HG03571 (cell line): Measurements from ENCODE around the gene SAPCD2.
A peak's percentile ranks its signal among the peaks of the same experiment; 100 is the strongest.

Source experiments
- ATAC-seq: cut with Tn5 transposase; IDR thresholded peaks from one replicate; pipeline ENCODE4 v1.9.1; 2021; ENCODE audit not compliant: unreplicated experiment

SAPCD2 gene

DNA sequence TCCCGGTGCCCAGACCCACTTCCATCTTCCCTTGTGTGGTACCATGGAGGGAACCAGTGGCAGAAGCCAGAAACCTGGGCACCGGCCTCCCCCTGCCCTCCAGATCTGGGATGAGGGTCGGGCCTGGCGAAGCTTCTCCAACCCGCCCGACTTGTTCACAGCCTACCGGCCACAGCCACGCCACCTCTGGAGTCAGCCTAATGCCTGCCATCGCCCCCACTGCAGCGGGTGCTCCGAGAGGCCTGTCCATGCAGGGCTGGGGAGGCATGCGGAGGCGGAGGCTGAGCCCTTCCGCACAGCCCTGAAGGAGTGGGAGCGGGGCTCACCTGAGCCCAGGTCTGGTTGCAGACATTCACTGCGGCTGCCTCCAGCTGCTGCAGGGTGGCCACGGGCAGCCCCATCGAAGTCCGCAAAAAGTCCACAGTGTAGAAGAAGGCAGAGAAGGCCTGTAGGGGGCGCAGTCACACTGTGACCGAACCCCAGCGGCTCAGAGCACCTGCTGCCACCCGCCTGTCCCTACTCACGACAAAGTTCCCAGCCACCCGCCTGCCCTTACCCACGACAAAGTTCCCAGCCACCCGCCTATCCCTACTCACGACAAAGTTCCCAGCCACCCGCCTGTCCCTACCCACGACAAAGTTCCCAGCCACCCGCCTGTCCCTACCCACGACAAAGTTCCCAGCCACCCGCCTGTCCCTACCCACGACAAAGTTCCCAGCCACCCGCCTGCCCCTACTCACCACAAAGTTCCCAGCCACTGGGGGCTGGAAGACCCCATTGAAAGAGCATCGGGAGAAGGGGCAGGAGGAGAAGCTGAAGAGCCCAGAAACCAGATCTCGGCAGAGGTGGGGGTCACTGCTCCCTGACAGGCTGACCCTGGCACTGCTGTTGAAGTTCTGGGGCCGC lies 20.6 kb downstream of the SAPCD2 start:
- no peak for ATAC-seq

DNA sequence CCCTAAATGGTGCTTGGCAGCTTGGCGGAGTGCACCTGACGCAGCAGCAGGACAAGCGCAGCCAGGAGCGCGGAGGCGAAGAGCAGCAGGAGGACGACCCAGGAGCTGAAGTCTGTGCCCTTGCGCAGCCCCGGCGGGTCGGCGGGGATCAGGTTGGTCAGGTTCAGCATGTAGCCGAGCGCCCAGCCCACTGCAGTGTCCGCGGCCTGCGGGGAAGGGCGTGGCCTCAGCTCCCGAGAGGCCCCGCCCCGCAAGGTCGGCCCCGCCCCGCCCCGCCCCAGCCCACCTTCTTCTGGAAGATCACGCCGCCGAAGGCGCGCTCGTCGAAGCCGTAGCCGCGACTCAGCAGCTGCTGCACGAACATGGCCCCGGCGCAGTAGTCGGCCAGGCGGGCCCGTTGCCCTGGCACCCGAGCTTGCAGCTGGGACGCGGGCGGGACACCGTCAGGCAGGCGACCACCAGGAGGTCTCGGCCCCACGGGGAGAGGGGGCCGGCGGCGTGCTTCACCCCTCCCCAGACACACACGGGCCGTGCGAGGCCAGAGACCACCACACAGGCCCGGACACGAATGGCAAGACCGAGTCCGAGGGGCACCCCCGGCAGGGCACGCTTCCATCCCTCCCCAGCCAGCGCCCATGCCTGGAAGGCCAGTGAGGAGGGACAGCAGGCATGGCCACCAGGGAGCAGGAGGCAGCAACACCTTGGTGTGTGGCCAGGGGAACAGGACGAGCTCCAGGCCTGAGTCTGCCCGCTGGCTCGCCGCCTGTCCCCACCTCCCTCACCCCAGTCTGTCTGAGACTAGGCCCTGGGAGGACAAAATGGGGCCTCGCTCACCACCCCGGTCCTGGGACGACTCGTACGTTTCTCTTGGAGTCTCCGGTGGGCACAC lies 21.5 kb downstream of the SAPCD2 start:
- ATAC-seq, result no peak

DNA sequence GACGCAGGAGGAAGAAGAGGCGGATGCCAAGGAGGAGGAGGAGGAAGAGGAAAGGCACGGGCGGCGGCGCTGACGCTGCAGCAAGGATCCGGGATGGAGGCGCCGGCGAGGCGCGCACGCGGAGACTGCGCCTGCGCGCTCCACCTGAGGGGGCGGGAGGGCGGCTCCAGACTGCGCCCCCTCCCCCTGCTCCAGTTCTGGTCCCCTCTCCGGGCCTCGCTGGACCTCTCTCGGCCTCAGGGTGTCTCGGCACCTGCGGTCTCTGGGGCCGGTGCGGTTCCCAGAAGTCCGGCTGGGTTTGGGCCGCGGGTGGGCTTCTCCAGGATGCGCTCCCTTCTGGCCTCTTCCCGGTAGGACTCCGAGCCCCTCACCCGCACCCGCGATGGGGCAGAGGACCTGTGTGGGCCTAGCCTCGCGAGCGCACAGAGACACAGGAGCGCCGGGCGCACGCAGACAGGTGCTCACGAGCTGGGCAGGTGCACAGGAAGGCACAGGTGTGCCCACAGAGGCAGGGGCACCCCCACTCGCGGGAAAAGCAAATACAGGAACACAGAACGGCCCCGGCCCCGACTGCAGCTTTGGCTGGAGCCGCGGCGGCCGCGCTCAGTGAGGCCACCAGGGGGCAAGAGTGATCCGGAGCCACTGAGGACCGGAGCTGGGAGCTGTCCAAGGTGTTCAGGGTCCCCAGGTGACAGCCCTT lies 24.1 kb downstream of the SAPCD2 start, which contains the start of gene NPDC1:
NPDC1 (minus strand) TSS at position 90 of the 700 bp plus-strand sequence. CDS start 188 bp downstream, outside the sequence.
- ATAC-seq, result no peak

- no peak for ATAC-seq
Measured at GRCh38 chr9:137045294-137046087, 24.9 kb downstream of the SAPCD2 start.

DNA sequence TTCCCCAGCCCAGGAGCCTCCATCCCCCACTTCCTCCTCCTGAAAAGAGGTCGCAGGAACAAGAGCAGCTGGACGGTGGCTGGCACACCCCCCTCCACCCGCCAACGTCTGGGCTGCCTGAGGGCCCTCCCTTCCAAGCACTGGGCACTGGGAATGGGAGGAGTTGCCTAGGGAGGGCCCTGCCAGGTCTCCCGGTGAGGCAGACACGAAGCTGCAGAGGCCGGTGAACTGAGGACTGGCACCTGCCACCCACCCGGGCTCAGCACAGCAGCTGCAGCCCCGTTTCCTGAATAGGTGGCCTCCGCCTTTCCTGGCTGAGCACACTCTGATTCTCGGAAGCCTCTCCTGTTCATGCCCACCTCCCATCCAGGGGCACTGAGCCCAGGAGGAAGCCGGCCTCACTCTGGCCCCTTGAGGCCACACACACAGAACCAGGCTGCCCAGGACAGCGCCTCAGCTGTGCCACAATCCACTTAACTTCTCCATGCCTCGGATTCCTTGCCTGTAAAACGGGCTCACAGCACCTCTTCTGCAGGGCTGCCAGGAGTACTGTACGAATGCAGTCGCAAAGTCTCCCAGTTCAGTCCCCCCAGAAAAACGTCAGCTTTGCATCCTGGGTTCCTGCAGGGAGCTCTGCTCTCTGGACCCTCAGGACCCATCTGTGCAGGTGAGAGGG lies 25.7 kb downstream of the SAPCD2 start:
- no peak for ATAC-seq

DNA sequence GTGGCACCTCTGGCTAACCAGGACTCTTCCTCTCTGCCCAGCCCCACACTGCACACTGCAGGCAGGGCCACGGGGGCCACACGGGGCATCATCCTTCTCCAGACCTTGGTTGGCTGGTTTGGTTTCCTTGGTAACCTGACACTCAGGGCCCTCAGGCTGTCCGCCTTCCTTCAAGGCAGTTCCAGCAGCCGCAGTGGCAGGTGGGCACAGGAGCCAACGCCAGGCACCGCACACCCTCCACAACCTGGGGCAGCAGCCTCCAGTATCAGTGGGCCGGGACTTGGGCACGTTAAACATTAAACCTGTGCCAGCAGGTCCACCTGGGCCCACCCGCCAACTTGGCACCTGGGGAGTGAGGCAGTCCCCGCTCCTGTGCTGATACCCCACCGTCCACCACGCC lies 26.3 kb downstream of the SAPCD2 start:
- no peak for ATAC-seq

- no peak for ATAC-seq
Measured at GRCh38 chr9:137042751-137043727, 27.3 kb downstream of the SAPCD2 start.

DNA sequence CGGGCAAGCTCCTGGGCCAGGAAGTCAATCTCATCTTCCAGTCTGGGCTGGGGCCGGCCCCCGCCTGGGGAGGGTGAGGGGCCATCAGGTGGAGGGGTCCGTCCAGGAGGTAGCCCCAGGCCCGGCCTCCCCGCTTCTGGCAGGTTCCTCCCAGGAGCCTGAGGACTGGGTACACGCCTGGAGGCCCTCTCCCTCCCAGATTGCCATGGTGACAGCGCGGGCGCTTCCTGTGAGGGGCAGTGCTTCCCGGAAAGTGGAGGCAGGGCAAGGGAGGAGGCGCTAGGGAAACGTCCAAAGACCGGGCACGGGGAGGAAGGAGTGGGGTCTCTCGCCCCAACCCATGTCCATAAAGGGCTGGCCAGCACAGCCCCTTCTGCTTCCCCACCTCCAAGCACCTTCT lies 29.2 kb downstream of the SAPCD2 start:
- ATAC-seq, result no peak

DNA sequence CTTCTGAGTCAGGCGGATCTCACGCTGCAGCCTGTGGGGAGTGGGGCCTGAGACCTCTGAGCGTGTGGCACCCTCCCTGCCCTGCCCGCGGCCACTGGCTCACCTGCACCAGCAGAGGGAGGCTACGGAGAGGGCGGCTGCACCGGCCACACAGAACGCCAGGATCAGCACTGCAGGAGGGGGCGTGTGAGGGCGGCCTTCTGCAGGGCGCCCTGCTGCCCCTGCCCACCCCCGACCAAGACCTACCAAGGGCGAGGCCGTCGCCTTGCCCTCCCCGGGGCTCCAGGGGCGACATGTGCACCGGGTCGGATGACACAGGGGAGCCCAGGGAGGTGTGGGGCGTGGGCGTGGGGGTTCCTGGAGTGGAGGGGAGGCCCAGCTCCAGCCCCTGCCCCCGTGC lies 29.8 kb downstream of the SAPCD2 start:
- ATAC-seq, result no peak

GRCh38 chr9:137039611-137040366 lies 30.6 kb downstream of the SAPCD2 start:
- no peak for ATAC-seq

- no peak for ATAC-seq
Measured at GRCh38 chr9:137038916-137039315, 31.4 kb downstream of the SAPCD2 start.

DNA sequence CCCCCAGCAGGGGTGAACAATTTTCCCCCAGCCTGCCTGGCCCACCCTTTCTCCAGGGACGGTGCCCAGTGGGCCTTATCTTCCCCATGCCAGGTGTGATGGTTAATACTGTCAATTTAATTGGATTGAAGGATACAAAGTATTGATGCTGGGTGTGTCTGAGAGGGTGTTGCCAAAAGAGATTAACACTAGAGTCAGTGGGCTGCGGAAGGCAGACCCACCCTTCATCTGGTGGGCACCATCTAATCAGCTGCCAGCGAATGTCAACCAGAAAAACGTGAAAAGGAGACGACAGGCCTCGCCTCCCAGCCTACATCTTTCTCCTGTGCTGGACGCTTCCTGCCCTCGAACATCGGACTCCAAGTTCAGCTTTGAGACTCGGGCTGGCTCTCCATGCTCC lies 32.9 kb downstream of the SAPCD2 start:
- ATAC-seq, result no peak

- no peak for ATAC-seq
Measured at GRCh38 chr9:137037035-137037434, 33.3 kb downstream of the SAPCD2 start.

DNA sequence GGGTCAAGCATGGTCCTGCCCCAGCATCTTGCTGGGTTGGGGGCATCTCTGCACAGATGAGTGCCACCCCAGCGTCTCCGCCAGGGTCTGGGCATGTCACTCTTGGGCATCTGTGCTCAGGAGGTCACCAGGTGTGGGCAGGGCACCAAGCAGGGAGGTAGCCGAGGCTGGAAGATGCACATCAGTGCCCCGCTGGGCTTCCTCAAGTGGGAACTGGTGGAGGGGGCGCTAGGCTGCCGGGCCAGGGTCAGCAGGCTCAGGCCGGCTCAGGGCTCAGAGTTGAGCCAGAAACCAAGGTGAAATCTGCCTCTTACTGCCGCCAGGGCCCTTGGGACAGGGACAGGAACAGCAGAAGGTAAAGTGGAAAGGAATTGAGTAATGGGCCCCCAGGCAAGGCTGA lies 34.4 kb downstream of the SAPCD2 start:
- ATAC-seq, result no peak

DNA sequence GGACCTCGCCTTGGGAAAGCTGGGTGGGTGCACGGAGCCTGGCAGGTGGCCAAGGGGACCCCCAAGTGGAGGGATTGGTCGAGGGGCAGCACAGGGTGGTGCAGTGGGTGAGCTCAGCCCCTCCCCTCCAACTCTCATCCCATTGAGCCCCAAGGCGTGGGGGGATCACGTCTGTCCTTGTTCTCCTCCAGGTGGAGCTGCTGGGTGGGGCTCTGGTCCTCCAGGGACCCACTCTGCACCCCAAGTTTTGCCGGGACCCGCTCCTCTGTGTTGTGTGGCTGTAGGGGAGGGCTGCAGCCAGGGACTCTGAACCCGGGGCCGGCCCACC lies 34.9 kb downstream of the SAPCD2 start:
- ATAC-seq, result no peak

DNA sequence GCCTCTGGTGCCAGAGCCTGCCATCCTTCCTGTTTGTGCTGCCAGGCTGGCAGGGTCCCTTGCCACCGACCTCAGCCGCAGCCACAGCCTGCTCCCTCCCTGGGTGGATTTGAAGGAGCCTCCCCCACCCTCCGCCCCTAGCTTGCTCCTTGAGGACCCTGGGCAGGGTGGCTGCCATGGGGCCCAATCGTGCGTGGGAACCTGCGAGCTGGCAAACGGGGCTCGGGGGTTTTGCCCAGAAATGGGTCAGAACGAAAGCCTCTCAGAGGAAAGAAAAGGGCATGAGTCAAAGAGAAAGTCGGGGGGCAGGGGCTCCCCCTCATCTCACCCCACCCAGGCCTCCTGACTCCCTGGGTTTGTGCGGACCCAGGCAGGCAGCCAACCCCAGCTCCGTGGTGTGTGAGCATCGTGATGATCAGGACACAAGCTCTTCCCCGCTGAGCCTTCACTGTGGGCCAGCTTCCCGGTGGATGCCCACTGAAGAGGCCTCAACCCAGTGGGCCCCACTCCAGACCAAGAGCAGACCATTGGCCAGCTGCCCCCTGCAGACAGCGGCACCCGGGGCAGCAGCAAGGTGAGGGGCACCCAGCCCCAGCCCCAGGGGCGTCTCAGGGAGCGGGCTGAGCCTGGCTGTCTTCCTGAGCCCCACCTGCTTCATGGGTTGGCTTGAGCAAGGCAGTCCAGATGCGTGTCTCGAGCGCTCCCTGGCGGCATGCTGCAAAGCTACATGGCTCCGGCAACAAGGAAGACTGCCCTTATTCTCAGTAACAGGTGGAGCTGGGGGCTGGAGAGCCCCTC lies 35.4 kb downstream of the SAPCD2 start:
- ATAC-seq, result peak; percentile 47

- ATAC-seq, result no peak
Measured at GRCh38 chr9:137034039-137034708, 36.2 kb downstream of the SAPCD2 start.
